ENCODE results near the gene RTN4.

- TF ChIP-seq POLR2AphosphoS5 (IDR thresholded peaks at IDR 0.05), result peak; percentile 90
- TF ChIP-seq, protein P1, sequence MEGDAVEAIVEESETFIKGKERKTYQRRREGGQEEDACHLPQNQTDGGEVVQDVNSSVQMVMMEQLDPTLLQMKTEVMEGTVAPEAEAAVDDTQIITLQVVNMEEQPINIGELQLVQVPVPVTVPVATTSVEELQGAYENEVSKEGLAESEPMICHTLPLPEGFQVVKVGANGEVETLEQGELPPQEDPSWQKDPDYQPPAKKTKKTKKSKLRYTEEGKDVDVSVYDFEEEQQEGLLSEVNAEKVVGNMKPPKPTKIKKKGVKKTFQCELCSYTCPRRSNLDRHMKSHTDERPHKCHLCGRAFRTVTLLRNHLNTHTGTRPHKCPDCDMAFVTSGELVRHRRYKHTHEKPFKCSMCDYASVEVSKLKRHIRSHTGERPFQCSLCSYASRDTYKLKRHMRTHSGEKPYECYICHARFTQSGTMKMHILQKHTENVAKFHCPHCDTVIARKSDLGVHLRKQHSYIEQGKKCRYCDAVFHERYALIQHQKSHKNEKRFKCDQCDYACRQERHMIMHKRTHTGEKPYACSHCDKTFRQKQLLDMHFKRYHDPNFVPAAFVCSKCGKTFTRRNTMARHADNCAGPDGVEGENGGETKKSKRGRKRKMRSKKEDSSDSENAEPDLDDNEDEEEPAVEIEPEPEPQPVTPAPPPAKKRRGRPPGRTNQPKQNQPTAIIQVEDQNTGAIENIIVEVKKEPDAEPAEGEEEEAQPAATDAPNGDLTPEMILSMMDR (IDR thresholded peaks at IDR 0.05), result no peak
Observed at GRCh38 chr2:55051026-55051866, 995 bp upstream of the RTN4 start.

Measured in gastroesophageal sphincter (tissue), 3 donors.